ENCODE measurements around the gene MYOM1. TPM values are rescaled to one million over a fixed set of nuclear protein-coding genes. Genes with fewer than 3 reads are reported as not detected.
A peak's percentile ranks its signal among the peaks of the same experiment; 100 is the strongest.

MYOM1 gene
- total and polyA plus RNA-seq, 7 donors = 54.8 to 842 (median 388) TPM

DNA sequence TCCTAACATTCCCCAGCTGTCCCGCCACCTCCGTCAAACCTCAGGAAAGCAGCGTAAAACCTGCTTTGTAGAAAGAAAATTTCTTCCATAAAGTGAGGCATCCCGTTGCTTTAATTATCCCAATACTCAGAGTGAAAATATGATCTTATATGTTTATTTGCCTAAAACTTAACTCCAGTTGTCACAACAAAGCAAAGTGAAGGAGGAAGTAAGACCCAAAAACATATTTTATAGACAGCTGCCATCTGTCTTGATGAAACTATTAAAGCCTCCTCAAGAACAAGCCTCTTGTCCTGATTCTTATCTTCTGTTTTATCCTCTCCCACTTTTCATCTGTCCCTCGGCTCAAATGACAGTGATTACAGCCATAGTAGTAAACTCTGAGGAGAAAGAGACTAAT is 177.9 kb downstream of the MYOM1 start:
- TF ChIP-seq, protein P1, sequence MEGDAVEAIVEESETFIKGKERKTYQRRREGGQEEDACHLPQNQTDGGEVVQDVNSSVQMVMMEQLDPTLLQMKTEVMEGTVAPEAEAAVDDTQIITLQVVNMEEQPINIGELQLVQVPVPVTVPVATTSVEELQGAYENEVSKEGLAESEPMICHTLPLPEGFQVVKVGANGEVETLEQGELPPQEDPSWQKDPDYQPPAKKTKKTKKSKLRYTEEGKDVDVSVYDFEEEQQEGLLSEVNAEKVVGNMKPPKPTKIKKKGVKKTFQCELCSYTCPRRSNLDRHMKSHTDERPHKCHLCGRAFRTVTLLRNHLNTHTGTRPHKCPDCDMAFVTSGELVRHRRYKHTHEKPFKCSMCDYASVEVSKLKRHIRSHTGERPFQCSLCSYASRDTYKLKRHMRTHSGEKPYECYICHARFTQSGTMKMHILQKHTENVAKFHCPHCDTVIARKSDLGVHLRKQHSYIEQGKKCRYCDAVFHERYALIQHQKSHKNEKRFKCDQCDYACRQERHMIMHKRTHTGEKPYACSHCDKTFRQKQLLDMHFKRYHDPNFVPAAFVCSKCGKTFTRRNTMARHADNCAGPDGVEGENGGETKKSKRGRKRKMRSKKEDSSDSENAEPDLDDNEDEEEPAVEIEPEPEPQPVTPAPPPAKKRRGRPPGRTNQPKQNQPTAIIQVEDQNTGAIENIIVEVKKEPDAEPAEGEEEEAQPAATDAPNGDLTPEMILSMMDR (IDR thresholded peaks at IDR 0.05) = no peak
- Histone ChIP-seq H3K4me3 (no peak overlapping the region), H3K36me3 (ENCODE audit: insufficient read depth in 1 of 2, low read depth in 1 of 2) (no peaks in the 10 kb centered on the region), H3K9me3 (no peaks in the 10 kb centered on the region), H3K27me3 (ENCODE audit: insufficient read depth in 3 of 3, low read length in 2 of 3) (no peaks in the 10 kb centered on the region), H3K27ac (no peak overlapping the region), H3K4me1 (no peaks in the 10 kb centered on the region)
- WGBS, 3 donors = 60 to 65% (median 63%) methylated on average over 5 of the region's 5 CpGs
- no peak for ATAC-seq
- intact Hi-C loops (cut with DNase I) = no loop called here
- DNase-seq = no peak

DNA sequence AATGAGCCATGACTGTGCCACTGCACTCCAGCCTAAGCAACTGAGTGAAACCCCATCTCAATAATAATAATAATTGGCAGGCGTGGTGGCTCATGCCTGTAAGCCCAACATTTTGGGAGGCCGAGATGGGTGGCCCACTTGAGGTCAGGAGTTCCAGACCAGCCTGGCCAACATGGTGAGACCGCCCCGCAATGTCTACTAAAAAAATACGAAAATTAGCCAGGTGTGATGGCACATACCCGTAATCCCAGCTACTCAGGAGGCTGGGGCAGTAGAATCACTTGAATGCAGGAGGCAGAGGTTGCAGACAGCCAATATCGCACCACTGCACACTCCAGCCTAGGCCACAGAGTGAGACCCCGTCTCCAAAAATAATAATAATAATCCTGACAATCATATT is 178.9 kb downstream of the MYOM1 start:
- intact Hi-C loops (cut with DNase I) = no loop called here
- Histone ChIP-seq H3K27me3 (ENCODE audit: insufficient read depth in 3 of 3, low read length in 2 of 3) (no peaks in the 10 kb centered on the region), H3K27ac (no peak overlapping the region), H3K9me3 (no peaks in the 10 kb centered on the region), H3K4me3 (no peak overlapping the region), H3K4me1 (no peaks in the 10 kb centered on the region), H3K36me3 (ENCODE audit: insufficient read depth in 1 of 2, low read depth in 1 of 2) (no peaks in the 10 kb centered on the region)
- ATAC-seq (no peak), DNase-seq (no peak)
- TF ChIP-seq, protein P1 (IDR thresholded peaks at IDR 0.05) = no peak
- WGBS, 3 donors = 92 to 97% (median 95%) methylated on average over 8 of the region's 8 CpGs

DNA sequence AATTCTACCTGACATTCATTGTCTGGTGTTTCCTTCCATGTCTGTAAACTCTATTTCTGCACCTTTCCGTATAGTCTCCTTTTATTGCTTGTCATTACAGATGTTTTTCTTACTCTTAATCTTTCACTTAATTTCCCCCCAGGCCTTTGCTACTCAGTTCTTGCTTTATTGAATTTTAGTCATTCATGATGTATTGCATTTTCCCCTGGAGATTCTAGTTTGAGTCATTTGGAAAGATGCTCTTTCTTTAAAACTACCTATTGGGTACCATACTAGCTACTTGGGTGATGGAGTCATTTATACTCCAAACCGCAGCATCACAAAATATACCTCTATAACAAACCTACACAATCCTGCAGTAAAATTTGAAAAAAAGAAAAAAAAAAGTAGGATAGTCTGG is 179.6 kb downstream of the MYOM1 start:
- TF ChIP-seq, protein P1 (IDR thresholded peaks at IDR 0.05) = no peak
- intact Hi-C loops (cut with DNase I) = no loop called here
- Histone ChIP-seq H3K4me1 (no peaks in the 10 kb centered on the region), H3K27me3 (ENCODE audit: insufficient read depth in 3 of 3, low read length in 2 of 3) (no peaks in the 10 kb centered on the region), H3K36me3 (ENCODE audit: insufficient read depth in 1 of 2, low read depth in 1 of 2) (no peaks in the 10 kb centered on the region), H3K9me3 (no peaks in the 10 kb centered on the region), H3K4me3 (no peak overlapping the region), H3K27ac (no peak overlapping the region)
- DNase-seq (no peak), ATAC-seq (no peak)
- WGBS, 3 donors = 85 to 90% (median 89%) methylated on average over 2 of the region's 2 CpGs

DNA sequence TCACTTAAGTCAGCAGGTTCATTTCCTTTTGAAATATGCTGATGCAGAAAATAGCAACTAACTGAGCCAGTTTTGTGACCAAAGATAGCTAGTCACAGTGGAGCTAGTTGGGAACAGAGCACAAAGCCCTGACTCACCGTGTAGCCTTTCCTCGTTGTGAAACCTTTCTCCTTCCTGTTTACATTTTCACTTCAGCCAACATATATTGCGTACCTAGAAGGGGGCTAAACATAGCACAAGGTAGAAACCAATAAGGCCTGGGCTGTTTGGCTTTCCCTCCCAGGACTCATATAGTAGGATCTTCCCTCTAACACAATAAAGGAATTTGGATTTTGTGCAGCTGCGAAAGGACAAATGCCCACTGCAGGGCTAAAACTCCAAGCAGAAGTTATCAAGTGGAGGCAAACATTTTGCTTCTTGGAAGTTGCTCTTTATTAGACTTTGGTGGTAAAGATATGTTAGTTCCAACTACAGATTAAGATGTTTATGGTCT is 182.3 kb downstream of the MYOM1 start:
- Histone ChIP-seq H3K36me3 (ENCODE audit: insufficient read depth in 1 of 2, low read depth in 1 of 2) (no peaks in the 10 kb centered on the region), H3K27me3 (ENCODE audit: insufficient read depth in 3 of 3, low read length in 2 of 3) (no peaks in the 10 kb centered on the region), H3K4me1 (no peaks in the 10 kb centered on the region), H3K4me3 (no peak overlapping the region), H3K27ac (no peak overlapping the region), H3K9me3 (no peaks in the 10 kb centered on the region)
- ATAC-seq = peak; percentile 57 to 85 (median 72)
- WGBS, 3 donors = 45 to 54% (median 47%) methylated on average over 4 of the region's 4 CpGs
- TF ChIP-seq, protein P1 (IDR thresholded peaks at IDR 0.05) = no peak
- intact Hi-C loops (cut with DNase I) = no loop called here
- no peak for DNase-seq

DNA sequence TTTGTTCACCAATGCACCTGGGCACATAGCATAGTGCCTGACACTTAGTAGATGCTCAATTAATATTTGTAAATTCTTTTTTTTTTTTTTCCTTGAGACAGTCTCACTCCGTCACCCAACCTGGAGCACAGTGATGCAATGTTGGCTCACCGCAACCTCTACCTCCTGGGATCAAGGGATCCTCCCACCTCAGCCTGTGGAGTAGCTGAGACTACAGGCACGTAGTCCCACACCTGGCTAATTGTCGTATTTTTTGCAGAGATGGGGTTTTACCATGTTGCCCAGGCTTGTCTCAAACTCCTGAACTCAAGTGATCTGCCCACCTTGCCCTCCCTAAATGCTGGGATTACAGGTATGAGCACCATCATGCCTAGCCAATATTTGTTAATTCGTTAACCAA is 183.7 kb downstream of the MYOM1 start:
- Histone ChIP-seq H3K9me3 (no peaks in the 10 kb centered on the region), H3K4me3 (no peak overlapping the region), H3K27me3 (ENCODE audit: insufficient read depth in 3 of 3, low read length in 2 of 3) (no peaks in the 10 kb centered on the region), H3K36me3 (ENCODE audit: insufficient read depth in 1 of 2, low read depth in 1 of 2) (no peaks in the 10 kb centered on the region), H3K4me1 (no peaks in the 10 kb centered on the region), H3K27ac (no peak overlapping the region)
- TF ChIP-seq, protein P1 (IDR thresholded peaks at IDR 0.05) = no peak
- intact Hi-C loops (cut with DNase I) = no loop called here
- ATAC-seq (no peak), DNase-seq (no peak)
- WGBS, 3 donors = 90 to 94% (median 93%) methylated on average over 5 of the region's 5 CpGs
